GM21619 (cell line): Measurements from ENCODE around the gene UNC5A.

ENCODE experiments used
- ATAC-seq: cut with Tn5 transposase; IDR thresholded peaks from one replicate; pipeline ENCODE4 v1.9.1; 2021; ENCODE audit not compliant: unreplicated experiment

UNC5A gene

DNA sequence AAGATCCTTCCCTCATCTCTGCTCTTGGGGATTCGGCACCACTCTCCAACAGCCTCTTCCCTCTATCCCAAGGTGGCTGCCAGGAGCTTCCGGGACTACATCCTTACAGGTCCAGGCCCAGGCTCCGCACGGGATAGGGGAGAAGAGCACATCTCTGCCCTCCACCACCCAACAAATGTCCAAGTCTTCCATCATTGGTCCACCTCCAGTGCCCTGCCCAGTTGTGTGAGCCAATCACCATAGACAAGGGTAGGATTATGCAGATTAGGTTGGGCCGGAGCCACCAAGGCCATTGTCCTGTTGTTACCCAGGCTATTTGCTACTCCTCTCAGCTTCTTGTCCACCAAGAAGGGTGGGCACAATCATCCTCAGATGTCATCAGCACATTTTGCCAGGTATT is 9.1 kb downstream of the UNC5A start:
- ATAC-seq = no peak

- ATAC-seq = no peak
Measured at GRCh38 chr5:176820937-176821336, 10.6 kb downstream of the UNC5A start.

- ATAC-seq = no peak
Measured at GRCh38 chr5:176821441-176821840, 11.1 kb downstream of the UNC5A start.

GRCh38 chr5:176822041-176822792 is 11.9 kb downstream of the UNC5A start:
- no peak for ATAC-seq

- ATAC-seq = no peak
Measured at GRCh38 chr5:176822793-176823481, 12.6 kb downstream of the UNC5A start.

DNA sequence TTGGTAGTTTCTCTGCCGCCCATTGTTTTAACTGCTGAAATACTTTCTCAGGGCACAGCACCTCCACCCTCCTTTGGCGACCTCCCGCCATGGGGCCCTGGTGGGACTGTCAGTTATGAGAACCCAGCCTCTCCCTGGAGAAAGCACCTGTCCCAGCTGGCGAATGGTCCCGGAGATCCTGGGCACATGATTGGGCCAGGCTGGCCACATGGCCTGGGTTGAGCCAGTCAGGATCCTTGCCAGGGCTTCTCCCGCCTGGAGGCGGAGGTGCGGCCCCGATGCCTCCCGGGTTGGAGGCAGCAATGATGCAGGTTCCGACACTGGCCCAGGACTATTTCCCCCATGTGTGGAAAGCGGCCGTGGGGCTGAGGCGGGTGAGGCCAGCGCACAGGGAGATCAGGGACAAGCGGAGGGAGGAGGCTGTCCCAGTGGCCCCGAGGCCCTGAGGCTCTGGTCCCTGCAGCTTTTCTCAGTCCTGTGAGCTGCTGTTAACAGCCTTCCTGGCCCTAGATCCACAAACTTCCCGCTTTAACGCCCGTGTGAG is 13.6 kb downstream of the UNC5A start:
- ATAC-seq = no peak

- no peak for ATAC-seq
Measured at GRCh38 chr5:176824604-176825003, 14.2 kb downstream of the UNC5A start.

DNA sequence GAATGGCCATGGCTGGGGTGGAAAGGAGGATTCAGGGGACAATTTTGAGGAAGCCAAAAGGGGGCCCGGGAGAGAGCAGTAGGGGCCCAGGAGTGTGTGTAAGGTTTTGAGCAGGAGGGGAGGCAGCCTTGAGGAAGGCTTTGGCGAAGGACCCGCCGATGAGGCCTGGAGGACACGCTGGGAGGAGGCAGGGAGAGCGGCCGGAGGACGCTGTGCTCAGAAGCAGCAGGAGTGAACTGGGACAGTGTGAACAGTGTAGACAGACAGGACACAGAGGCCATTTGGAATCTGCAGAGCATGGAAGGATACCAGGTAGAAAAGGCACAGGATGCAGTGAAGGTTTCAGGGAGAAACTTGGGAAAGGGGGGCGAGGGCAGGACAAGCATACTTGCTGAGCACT is 14.9 kb downstream of the UNC5A start:
- ATAC-seq = no peak

DNA sequence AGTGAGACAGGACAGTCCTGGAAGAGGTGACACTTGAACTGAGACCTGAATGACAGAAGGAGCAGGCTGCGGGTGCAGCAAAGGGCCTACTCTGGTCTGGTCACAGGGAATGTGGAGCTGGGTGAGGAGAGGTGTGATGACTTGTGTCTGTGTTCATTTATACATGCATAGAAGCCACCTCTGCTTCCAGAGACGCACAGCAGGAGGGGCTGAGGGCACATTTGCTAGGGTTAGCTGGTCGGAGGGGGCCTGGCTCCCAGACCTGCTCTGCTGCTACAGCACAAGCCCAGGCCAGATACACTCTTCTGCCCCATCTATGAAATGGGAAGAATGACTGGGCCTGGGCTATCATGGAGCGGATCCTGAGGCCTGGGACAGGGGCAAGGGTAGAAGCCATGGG is 15.6 kb downstream of the UNC5A start:
- ATAC-seq = no peak

DNA sequence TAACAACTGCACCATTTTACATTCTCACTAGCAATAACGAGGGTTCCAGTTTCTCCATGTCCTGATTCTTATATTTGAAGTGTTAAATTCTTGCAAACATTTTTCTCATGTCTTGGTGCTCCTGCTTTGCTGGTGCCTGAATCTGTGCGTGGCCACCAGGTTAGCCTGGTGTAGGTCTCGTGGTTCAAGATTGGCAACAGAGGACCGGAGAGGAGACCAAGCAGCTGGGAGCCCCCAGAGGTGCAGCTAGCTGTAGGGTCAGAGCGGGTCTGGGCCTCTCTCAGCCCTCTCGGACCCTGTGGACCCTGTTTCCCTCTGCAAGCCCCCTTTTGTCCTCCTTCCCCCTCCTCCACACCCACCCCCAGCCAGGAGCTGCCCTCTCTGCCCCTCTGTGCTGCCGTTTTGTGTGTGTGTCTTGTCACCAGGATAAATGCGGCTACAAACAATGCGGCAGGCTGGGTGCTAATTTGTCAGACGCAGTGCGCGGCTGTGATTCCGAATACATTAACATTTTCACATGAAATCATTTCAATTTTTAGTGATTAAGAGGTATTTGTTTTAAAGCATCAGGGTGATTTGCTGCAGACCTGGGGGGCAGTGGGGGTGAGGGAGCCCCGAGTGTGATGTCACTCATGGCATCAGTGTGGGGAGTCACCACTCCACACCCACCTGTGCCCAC is 17.5 kb downstream of the UNC5A start:
- ATAC-seq = no peak

DNA sequence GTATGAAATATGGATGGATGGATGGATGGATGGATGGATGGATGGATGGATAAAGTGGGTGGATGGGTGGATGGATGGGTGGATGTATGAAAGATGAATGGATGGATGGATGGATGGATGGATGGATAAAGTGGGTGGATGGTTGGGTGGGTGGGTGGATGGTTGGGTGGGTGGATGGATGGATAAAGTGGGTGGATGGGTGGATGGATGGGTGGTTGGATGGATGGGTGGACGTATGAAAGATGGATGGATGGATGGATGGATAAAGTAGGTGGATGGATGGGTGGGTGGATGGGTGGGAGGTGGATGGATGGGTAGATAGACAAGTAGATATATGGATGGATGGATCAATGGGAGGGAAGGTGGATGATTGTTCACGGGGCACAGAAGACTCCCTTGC is 19.0 kb downstream of the UNC5A start:
- ATAC-seq = no peak

- no peak for ATAC-seq
Measured at GRCh38 chr5:176830422-176830994, 20.1 kb downstream of the UNC5A start.

DNA sequence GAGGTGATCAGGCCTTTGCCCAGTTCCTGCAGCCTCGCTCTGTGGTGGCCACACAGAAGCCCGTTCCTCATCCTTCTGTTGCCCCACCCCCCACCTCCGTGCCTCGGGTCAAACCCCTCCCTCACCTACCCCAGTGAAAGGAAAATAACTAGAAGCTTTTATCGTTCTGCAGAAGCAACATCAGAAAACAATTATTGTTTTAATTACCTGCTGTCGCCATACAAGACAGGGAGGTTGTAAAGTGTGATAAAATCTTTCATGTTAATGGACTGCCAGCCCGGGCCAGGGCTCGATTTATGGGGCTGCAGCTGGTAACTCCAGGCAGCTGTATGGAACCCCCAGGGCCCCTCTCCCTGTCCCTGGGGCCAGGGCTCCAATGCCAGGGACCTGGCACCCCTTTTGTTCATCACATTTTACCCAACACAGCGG is 20.6 kb downstream of the UNC5A start:
- ATAC-seq = no peak

DNA sequence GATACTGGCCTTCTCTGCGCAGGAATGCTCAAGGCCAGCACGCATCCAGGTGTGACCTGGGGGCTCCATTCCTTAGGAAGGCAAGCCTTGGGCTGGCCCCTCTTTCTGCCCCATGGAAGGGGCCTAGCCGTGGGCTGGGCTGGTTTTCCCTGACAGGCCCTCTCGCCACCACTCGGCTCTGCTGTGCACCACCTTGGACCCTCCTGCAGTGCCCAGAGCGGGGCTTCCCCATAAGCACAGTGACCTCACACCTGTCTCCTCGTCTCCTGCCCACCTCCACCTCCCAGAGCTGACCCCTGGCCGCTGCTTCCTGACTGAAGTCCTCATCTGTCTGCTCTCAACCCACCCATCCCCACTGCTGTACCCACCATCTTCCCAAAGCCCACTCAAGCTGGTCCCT is 21.1 kb downstream of the UNC5A start:
- no peak for ATAC-seq

- ATAC-seq = no peak
Measured at GRCh38 chr5:176832162-176832561, 21.8 kb downstream of the UNC5A start.

- no peak for ATAC-seq
Measured at GRCh38 chr5:176833286-176833685, 22.9 kb downstream of the UNC5A start.

GRCh38 chr5:176835918-176836317 is 25.6 kb downstream of the UNC5A start:
- no peak for ATAC-seq

GRCh38 chr5:176836811-176837706 is 26.7 kb downstream of the UNC5A start:
- ATAC-seq = no peak

GRCh38 chr5:176837707-176838115 is 27.4 kb downstream of the UNC5A start:
- no peak for ATAC-seq

DNA sequence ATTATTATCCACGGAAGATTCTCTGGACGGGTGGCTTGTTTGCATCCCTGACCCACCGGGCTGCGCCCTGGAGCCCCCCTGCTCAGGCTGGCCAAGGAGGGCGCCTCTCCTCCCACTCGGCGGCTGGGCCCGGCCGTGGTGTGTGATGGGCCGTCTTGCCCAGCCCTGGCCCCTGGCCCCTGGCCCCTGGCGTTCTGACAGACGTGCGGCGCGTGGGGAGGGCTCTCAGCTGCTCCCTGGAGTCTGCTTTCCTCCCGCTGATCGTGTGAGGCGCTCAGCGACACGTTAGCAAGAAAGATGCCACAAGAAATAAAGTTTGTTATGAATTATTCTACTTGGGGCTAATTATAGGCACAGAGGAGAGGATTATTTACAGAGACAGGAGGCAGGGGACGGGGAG is 33.3 kb downstream of the UNC5A start:
- ATAC-seq = no peak
